GOT3 (cell line): ENCODE results near the gene FARS2.

Experiments used
- DNase-seq: peaks from one replicate; lab custom pipeline; 2025; ENCODE audit warnings: mixed read lengths; lab: John Stamatoyannopoulos, UW

The FARS2 gene

GRCh38 chr6:5326022-5326641, 64.8 kb downstream of the FARS2 start:
- no peak for DNase-seq

DNA sequence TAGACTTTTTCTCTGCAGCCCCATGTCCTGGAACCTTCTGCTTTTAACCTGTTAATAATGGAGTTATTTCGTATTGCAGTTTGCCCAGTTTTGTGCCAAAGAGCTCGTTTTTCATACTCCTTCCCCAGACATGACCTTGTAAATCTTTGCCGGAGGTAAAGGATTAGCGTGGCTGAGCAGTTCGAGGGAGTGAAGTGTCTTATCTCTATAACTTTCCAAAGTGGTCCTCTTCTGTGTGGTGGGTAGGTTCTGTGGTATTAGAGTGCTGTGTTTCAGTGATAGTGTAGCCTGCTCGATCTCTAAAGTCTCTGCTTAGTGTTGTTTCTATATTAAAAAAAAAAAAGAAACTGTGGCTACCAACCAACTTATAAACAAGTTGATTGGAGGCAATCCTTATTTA, 67.5 kb downstream of the FARS2 start:
- DNase-seq = no peak

GRCh38 chr6:5331845-5332442, 70.6 kb downstream of the FARS2 start:
- DNase-seq = no peak

DNA sequence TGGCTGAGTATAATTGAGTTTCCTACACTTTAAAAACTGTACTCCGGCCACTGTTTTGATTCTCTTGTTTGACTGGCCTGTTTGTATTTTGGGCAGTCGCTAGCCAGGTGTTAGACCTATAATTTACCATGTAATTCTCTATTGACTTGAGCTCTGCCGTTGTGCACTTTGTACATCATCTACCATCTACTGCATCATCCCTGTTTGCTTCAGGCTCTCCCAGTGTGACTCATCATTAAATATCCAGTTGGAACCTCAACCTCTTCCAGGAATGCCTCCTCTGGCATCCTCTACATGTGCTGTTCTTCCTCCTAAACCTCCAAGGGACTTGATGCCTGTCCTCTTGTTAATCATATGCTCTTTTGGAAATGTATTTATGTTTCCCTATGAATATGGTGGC, 72.3 kb downstream of the FARS2 start:
- no peak for DNase-seq

GRCh38 chr6:5334341-5334740, 73.0 kb downstream of the FARS2 start:
- no peak for DNase-seq

GRCh38 chr6:5335020-5335419, 73.7 kb downstream of the FARS2 start:
- DNase-seq = no peak

- DNase-seq = no peak
Observed at GRCh38 chr6:5337573-5337972, 76.3 kb downstream of the FARS2 start.

- no peak for DNase-seq
Observed at GRCh38 chr6:5338177-5338960, 77.1 kb downstream of the FARS2 start.

DNA sequence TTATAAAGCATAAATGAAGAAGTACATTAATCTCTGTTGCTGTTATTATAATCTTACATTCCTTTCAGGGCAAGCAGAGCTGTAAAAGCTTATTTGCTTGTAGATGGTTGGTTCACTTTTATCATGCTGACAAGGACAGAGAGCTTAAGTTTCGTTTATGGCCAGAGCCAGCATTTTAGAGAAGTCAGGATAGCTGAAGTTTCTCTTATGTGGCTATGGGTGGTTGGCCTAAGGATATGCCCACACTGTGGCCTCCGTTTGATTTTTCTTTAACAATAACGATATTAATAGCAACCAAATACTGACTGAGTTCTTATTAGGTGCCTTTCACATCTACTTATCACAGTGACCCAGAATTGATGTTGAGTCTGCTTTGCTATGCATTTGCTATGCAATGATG, 78.5 kb downstream of the FARS2 start:
- no peak for DNase-seq

GRCh38 chr6:5341845-5342244, 80.5 kb downstream of the FARS2 start:
- no peak for DNase-seq

DNA sequence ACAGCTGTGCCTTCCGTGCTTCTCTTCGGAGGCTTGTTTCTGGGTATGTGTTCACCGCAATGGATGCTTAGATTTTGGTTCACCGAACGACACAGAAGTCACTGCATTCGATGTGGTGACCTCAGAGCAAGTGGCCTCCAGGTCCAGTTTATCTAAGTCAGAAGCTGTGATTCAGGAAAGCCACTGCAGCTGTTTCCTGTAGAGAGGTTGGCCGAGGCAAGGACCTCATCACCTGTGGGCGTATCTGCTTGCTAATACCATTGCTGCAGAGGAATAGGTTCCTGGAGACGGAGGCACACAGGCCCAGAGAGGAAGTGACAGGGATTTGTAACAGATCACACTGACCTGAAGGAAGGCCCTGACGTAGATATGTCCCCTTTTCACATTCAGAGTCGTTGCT, 82.7 kb downstream of the FARS2 start:
- no peak for DNase-seq

DNA sequence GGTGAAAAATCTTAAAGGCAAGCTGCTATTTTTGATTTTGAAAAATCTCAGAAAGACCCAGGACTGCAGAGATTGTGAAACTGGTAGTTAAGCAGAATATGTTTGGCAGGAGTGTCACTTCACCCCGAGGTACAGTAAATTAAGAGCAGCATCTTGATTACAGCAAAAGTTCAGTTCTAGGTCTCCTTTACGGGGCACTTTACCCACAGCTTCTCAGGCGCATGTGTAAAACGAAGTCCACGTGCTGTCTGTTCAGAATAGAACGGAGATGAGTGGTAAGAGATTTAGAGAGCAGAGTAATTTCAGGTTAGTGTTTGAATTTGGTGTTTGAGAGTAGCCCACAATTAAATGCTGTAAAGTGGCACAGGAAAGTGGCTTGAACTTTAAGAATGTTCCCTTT, 84.0 kb downstream of the FARS2 start:
- no peak for DNase-seq

DNA sequence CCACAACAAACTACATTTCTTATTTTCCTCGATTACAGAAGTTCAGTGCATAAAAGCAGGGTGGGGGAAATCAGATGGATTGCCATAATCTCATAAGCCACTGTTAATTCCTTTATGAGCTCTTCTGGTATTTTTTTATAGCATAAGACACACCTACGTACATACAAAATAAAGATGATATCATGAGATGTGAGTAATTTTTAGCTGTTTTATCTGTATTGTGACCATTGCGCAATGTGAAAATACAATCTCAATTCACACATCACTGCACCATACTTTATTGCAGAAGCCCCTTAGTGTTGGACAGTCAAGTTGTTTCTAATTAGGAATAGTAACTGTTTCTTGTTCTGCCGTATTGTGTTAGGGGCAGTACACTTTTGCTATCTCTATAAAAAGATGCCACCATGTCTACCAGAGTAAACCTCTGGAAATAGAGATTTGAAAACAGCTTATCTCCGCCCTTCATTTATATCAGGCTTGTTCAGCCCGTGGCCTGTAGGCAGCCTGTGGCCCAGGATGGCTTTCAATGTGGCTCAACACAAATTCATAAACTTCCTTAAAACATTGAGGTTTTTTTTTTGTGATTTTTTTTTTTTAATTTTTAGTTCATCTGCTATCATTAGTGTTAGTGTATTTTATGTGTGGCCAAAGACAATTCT, 90.4 kb downstream of the FARS2 start:
- DNase-seq = no peak

DNA sequence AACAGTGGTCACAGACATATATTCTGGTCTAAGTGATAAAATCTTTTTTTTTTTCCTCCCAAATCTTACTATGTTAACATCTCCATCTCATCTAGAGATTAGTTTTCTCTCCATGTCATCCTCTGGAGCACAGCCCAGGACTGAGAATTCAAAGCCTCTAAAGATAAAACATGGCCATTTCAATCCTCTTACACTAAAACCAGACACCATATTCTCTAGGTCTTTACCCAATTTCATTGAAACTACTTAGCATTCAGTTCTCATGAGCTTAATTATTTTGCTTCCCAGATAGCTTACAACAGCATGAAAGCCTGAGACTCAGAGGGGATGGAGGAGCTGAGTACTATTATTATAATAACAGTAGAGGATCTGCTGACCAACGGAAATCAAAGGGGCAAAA, 92.7 kb downstream of the FARS2 start:
- no peak for DNase-seq

- DNase-seq = no peak
Observed at GRCh38 chr6:5357486-5357885, 96.2 kb downstream of the FARS2 start.

GRCh38 chr6:5359417-5359816, 98.1 kb downstream of the FARS2 start:
- DNase-seq = no peak

DNA sequence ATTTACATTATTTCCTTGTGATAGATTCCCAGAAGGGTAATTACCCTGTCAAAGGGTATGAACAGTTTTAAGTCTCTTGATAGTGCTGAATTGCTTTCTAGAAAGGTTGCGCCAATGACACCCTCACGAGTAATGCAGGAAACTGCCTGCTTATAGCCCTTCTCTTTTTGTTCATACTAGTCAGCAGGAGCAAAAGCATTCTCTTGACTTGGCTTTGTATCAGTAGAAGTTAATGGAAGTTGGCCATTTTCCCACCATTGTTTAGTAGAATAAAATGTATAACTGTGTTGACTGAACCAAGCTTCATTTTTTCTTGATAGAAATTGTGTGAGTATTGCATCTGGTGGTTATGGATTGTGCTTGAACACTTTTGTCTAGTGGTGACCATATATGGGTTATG, 100.1 kb downstream of the FARS2 start:
- no peak for DNase-seq

DNA sequence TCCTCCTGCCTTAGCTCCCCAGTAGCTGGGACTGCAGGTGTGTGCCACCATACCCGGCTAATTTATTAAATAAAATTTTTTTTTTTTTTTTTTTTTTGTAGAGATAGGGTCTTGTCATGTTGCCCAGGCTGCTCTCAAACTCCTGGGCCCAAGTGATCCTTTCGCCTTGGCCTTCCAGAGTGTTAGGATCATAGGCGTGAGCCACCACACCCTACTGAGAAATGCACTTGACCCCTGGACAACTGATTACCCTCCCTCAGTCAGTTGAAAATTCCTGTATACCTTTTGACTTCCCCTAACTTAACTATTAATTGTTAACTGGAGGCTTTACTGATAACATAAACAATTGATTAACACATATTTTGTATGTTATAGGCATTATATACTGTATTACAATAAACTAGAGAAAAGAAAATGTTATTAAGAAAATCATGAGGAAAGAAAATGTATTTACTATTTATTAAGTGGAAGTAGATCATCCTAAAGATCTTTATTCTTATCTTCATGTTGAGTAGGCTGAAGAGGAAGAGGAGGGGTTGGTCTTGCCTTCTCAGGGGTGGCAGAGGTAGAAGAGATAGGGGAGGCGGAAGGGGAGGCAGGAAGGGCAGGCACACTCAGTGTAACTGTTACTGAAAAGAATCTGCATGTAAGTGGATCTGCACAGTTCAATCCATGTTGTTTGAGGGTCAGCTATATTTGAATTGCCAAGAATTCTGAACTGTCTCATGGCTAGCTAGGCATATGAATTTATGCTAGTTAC, 104.3 kb downstream of the FARS2 start:
- DNase-seq = no peak

DNA sequence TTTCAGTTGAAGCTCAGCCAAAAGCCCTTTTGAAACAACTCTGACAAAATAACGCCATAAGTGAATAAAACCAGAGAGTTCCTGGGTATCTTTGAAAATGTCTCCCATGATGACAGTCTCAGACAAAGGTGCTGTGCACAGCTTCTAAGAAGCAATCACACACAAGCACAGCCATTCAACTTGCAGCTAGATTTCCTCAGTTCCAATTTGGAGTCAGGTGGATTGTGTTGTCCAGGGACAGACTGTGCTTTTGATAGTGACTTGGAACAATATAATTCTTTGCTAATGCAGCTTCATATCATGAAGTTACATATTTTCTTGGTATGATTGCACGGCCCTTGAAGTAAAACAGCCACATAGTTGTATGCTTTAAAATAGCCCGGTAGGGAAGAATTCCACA, 105.6 kb downstream of the FARS2 start:
- no peak for DNase-seq

GRCh38 chr6:5367510-5367909, 106.2 kb downstream of the FARS2 start:
- no peak for DNase-seq

GRCh38 chr6:5373430-5373829, 112.1 kb downstream of the FARS2 start:
- DNase-seq = no peak

DNA sequence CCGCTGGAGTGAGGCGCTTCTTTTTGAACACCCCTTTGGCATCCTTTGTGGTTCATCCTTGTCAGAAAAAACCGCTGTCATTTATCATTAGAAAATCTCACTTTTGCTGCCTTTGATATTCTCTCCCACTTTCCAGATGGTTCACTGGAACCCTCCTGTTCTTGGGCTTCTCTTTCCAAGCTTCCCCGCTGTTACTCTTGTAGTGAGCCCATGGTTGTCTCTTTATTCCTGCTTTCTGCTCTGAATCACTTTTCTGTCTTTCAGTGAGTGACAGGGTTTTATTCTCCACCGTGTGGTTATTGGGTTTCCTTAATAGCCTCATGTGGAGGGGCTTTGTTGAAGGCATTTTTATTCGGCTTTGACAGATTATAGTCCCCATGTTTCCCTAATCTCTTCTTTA, 117.0 kb downstream of the FARS2 start:
- DNase-seq = no peak
